LoVo (cell line): ENCODE results near the gene HEPACAM.
A peak's percentile ranks its signal among the peaks of the same experiment; 100 is the strongest.

Source experiments
- DNase-seq: peaks from one replicate; pipeline ENCODE4 v3.0.0-alpha.2; 2016; ENCODE audit warnings: low spot score

HEPACAM gene

DNA sequence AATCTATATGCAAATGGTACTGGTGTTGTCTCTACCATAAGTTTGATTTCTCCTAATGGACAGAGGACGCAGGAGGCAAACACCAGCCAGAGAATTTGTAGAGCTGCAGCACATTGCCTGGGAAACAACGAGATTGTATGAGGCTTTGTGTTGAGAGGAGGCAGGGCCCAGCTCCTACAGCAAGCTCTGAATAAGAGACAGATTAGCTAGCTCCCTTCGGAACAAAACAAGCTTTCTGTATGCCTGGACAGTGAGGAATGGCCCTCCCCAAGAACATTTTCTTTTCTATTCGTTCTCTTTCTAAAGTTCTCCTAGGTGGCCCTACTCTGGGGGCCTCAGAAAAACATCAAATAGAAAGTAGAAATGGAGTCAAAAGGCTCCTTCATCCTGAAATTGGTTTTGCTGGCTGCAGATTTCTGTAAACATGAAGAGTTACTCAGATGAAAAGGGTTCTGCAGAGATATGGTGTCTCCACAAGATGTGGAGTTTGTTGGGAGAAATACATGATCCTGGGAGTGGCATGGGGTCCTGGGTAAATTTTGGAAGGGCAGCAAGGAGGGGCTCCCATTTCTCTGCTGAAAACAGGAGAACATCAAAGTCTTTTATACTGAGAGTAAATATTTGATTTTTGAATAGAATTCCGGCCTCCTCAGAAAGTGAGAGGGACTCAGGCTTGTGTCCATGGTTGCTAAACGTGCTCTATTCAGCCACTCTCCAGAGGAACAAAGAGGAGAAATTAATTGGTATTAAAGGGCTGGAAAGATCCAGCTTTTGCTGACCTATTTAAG lies 6.8 kb upstream of the HEPACAM start:
- DNase-seq: no peak

DNA sequence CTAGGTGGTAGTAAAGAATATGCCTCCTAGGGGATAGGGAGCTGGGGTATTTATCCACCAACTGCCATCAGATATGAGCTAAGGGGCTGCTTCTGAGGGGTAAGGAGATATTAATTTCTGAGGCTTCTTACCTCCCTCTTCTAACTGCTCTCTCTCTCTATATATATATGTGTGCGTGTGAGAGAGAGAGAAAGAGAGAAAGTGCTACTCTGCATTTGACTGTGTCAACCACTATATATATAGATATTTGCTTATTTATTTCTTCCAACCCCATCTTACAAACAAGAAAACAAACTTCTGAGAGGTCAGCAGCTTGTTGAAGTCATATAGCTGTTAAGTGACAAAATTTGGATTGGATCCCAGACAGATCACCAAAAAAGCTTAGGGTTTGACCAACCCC lies 5.9 kb upstream of the HEPACAM start:
- DNase-seq: no peak

DNA sequence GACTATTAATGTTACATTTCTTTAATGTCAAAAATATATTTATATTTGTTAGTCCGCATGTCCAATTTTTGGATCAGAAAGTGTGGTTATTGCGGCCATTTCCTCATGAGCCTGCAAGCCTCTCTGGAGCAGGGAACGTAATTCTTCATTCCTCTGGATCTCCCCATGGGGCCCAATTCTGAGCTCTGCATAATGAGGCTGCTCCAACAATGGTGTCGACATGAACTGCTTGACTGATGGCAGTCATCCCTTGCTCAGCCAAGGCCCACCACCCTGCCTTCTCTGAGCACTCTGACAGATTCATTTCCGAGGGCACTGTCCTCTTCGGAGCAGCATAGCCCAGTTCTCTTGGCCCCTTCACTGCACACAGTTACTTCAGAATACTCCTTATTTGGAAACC lies 3.1 kb upstream of the HEPACAM start:
- DNase-seq: no peak

DNA sequence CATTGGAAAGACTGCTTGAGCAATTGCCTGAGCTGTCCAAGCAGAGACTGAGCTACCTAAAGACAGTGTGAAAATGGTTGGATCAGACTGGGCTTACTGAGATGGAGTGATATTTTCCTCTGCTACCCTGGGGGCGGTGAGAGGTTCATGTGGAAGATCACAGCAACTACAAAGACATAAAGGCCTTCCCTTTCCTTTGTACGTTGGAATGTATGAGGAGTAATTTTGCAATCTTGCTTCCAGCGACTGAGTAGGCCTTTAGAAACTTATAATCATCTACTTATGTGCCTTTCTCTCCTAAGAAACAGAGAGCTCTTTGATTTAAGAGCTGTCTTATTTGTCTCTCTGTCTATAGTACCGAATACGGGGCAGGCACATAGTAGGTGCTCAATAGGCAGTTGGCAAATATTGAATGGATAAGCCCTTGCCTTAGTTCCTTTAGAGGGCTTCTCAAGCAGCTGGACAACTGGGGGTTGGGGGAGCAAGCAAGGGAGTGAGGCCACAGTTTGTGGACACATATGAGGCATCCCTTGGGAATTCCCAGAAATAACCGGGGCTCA lies 2.4 kb upstream of the HEPACAM start:
- DNase-seq: no peak

DNA sequence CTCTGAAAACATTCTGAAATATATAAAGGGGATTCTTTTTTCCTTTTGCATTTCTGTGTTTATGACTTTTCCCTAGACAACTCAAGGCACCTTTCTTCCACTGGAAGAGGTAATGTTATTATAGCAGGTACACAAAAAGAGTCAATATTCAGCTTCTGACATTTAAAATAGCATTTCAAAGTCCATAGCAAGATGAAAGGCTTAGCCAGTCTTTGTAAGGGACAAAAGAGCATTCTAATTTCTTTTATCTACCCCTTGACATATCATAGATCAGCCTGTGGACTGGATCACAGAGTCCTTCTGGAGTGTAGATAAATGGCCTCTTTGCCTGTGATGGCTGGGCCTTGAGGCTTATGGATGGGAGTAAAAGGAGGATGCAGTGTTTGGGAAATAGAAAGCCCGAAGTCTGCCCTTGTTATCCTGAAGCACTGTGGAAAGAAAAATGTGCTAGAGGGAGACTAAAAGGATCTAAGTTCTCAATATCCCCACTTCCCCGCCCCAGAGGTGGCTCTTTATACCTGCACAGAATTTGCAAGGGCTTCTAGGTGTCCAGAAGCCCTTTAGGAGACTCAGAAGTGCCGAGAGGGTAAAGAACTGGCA lies 1.6 kb upstream of the HEPACAM start:
- DNase-seq: no peak

DNA sequence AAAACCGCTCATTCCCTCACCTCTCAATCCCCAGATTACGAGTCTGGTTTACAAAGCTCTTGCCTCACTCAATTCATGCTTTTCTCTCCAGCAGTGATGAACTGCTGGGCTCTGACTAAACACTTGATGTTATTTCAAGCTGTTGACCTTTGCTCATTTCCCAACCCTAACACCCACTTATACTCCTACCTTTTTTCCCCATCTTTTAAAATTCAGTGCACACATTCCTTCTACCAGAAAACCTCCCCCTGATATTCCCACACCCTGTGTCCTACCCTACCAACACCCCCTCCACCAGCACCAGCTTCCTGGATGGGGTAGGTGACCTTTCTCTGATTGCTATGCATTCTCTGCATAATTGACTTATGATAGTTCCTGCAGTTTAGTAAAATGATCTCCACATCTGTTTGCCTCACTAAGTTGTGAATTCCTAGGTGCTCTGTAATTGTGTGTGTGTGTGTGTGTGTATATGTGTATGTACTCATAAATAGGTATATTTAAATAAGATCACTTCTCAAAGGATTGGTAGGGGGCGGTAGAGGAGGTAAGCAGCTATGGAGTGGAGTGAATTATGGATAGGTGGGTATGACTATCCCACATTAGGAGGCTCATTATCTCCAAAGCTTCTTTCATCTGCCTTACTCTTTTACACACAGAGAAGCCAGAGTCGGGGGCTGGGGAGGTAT lies 842 bp downstream of the HEPACAM start:
- no peak for DNase-seq

DNA sequence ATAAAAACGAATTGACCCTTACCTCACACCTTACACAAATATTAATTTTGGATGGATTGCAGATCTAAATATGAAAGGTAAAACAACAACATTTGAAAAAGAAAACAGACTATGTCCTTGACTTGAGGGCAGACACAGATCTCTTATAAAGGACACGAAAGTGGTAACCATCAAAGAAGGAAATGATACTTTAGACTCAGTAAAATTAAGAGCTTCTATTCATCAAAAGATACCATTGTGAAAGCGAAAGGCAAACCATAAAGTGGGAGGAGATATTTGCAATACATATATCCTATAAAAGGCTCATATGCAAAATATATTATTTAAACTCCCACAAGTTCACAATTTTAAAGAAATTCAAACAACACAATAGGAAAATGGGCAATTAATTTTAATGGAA lies 5.0 kb downstream of the HEPACAM start:
- DNase-seq: no peak

DNA sequence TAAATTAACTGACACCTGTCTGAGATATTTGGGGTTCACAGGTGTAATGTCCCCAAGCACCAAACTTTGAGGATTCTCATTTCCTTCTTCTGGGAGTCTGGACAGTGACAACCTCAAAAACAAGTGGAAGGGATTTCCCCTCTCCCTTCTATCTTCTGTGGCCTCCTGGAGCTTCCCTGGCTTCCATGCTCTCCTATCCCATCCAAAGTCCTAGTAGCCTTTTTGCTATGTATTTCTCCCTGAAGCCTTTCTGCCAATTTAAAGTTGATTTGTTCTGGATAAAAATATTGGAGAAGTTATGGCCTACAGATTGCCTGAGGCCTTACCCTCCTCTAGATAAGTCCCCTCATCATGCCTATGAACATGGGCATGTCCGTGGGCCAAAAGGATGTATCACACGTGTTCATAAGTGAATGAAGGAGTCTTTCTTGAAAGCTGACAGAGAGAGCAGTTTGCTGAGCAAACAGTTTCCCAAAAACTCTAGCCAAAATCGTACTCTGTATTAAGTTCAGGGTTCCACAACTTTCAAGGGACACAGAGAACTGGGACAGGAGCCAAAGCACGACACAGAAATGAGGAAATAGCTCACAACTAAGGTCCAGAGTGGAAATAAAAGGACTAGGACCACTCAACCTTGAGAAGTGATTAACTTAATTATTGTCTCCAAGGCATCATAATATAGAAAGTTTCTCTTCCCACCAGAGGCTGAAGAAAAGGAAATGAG lies 6.7 kb downstream of the HEPACAM start:
- DNase-seq: no peak

DNA sequence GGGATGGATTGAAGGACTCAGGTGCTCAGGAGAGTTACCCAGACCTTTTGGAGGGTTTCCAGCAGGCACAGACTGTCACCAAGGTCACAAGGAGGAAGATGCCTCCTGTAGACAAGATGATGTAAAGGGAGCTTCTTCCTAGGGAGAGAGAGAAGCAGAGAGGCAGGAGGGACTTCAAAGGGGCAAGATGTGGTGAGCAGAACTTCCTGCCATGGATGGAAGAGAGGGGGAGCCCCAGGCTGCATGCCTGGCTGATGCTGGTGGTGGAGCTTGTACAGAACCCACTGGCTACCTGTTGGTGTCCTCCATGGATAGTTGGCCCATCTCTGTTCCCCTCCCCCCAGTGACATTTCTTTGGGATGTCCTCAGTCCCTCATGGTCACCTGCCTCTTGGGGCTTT lies 12.6 kb downstream of the HEPACAM start:
- no peak for DNase-seq

DNA sequence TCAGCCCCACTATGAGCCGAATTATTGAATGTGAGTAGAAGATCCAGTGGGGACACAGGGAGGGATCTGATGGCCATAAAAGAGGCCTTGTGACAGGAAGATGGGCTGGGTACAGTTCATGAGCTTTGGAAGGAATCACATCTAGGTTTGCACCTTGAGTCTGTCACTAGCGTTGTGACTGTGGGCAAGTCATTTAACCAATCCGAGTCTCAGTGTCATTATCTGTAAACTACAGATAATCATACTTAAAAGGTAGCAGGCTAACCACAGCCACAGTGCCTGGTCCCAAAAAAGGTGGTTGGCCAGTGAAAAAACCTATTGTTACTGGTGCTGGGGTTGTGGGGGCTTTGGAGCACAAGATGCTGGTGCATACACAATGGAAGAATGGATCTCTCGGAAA lies 13.0 kb downstream of the HEPACAM start:
- DNase-seq: no peak

DNA sequence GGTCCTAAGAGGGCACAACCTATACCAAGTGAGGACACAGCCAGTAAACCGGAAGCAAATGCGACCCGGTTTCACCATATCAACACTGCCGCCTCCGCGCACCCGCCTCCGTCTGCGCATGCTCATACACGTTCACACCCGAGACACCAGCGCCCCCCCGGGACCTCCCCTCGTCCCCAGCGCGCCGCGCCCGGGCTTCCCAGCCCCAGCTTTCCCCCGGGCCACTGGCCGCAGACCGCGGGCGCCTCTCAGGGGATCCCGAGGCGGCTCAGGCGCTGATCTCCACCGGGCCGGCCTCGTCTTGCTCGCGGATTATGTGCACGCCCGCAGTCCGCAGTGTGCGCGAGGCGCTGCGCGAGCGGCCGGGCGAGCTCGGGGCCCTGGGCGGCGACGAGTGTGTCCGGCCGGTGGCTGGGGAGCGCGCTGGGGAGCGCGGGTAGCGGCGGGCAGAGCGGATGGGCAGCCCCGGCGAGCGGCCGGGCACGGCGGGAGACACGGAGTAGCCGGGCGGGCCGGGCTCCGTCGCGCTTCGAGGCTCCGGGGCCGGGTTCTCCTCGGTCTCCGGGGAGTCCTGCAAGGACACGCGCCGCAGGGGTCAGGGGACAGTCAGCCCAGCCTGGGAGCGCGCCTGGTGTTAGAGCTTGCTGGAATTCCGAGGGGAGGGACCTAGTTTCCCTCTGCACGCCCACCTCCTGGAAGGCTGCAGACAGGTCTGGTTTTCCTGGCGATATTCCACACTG lies 14.8 kb downstream of the HEPACAM start:
- DNase-seq: no peak

DNA sequence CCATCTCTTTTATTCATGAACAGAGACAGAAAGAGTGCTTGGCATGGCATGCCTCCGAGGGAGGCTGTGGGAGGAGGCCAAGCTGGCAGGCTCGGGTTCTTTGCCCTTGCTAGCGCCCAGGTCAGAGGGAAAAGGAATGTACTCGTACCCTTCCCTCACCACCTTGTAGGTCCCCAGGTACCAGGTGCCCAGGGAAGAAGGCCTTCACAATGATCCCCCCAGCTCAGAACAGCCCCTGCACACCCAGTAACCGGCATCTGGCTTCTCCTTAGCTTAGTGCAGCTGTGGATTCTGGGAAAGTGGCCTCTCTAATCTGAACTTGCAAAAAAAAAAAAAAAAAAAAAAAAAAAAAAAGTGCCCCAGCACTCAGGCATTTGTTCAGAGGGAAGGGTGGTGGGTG lies 15.5 kb downstream of the HEPACAM start:
- DNase-seq: no peak

DNA sequence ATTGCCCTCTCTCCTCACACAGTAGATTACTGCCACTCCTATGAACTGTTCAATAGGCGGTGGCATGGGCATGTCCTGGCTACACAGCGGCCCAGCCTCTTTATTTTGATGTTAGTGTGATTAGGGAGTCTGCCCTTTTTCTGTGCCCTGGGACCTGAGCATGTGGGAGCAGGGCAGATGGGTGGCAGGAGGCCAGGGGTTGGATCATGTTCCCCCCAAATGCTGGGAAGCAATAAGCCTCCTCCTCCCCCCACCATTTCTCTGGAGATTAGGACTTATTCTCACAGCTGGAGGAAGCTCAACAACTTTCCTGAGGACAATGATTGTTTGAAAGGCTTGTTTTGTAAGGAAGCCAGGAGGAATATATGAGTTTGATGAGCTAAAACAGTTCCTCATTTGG lies 15.9 kb downstream of the HEPACAM start:
- no peak for DNase-seq

DNA sequence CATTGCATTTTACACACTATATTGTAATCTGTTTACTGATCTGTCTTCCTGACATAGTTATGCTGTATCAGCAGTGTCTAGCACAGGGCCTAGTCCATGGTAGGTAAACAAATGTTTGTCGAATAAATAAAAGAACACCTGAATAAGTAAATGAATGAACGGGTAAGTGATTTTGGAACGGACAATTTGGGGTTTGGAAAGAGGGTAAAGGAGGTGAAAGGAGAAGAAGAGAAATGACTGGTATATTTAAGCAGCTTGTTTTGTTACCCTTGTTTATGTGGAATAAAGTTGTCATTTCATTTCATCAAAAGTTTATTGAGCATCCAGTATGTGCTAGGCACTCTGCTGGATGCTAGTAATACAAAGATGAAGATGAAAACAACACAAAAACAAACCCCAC lies 16.9 kb downstream of the HEPACAM start, which contains the start of gene HEPN1:
HEPN1 (plus strand) TSS at position 301 of the 400 bp plus-strand sequence.
- DNase-seq: no peak

DNA sequence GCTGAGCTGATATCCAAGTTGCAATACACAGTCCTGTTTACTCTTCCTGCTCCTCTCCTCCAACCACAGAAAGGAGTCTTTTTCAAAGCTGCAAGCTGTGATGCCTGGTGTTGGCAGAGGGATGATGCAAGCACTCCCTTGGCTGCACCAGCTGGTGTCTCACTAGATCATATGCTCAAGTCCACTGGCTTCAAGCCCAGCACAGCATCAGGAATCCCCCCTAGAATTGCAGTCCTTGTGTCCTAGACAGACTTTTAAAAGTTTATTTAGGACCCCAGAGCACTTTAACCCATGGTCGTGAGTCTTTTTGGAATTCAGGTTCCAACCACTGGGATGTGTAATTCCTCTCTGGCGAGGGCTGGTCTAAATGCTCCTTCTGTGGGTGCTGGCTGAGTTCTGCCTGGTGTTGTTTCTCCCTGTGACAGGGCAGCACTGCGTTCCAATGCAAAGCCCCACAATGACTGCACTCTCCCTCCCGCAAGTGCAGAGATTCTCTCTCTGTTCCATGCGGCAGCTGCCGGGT lies 18.7 kb downstream of the HEPACAM start:
- DNase-seq: no peak

DNA sequence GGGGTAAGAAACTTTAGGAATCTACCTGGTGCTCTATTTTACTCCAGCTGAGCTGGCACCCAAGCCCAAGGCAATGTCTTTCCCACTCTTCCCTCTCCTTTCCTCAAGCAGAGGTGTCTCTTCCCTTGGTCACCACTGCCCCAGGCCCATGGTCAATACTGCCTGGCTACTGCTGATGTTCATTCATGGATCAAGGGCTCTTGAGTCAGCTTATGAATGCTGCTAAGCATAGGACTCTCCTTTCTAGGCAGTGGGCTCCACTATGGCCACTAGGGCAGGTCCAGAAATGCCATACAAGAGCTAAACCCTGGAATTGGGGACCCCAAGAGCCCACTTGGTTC lies 19.5 kb downstream of the HEPACAM start:
- DNase-seq: no peak

DNA sequence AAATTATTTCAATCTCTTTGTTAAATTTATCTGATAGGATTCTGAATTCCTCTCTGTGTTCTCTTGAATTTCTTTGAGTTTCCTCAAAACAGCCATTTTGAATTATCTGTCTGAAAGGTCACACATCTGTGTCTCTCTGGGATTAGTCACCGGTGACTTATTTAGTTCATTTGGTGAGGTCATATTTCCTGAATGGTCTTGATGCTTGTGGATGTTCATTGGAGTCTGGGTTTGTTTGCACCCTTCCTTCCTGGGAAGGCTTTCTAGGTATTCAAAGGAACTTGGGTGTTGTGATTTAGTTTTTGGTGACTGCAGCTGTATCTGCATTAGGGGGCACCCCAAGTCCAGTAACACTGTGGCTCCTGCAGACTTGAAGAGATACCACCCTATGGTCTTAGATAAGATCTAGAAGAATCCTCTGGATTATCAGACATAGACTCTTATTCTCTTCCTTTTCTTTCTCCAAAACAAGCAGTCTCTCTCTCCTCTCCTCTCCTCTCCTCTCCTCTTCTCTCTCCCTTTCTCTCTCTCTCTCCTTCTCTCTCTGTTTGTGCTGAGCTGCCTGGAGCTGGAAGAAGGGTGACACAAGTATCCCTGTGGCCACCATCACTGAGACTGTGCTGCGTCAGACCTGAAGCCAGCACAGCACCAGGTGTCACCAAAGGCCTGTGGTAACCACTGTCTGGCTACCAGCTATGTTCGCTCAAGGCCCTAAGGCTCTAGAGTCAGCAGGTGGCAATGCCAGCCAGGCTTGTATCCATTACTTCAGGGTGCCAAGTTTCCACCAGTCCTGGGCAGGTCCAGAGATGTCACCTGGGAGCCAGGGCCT lies 20.1 kb downstream of the HEPACAM start:
- DNase-seq: no peak

DNA sequence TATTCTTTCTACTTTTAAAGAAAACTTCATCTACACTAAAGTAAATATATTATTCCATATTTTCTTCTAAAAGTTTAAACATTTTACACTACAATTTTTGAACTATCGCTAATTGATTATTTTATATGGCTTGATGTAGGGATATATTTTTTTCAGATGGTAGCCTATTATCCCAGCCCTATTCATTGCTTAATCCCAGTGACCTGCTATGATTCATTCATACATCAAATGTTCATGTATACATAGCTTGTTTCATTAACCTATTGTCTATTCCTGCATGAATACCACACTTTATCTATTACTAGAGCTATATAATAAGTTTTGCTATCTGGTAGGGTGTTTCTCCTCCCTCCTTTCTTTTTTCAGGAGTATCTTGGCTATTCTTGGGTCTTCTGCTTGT lies 33.2 kb downstream of the HEPACAM start:
- DNase-seq: no peak

DNA sequence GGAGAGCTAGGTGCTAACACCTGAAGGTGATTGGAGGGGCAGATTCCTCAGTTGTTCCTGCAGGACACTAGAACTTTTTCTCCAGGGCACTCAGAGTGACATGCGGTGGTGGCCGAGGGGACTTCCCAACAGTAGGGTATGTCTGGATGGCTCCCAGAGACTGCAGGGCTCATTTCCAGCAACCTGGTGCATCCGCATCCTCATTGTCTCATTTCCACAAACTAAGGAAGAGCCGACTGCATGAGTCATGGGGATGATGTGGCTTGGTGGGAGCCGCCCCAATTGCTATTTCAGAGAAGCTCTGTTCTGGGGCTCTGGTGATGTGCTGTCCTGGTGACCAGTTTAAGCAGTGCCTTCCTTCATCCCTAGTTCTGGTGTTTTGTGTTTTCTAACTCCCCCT lies 35.4 kb downstream of the HEPACAM start:
- peak; percentile 50 for DNase-seq

DNA sequence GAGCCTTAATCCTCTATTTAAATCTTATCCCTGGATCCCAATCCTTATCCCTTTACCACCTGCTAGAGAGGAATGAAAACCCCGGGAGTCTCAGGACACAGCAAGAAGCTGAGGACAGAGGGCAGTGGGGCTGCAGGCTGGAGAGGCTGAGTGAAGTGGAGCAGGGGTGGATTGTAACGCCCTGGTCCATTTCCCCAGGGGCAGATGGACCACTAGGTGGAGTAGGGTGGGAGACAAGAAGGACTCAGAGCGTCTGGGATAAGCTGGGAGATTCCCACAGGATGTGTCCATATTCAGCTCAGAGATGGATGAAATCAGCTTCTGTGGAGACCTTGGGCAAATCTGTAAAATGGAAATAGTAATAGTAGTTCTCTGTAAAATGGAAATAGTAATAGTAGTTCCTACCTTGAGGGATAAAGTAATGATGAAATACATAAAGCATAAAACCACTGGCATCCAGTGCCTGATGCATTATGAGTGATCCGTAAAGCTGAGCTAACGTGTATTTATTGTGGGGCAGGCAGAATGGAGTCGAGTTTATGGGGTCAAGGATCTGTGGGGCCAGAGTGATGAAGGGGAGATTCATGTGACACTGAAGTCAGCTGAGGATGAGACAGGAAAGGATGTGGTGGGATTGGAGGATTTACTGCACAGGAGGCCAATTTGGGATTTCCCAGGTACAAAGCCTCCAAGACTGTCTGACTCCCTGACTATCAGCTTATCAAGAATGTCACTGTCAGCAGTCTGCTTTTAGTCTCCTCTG lies 36.3 kb downstream of the HEPACAM start:
- DNase-seq: no peak
